ENCODE measurements around the gene ITGA11. TPM values are rescaled to one million over a fixed set of nuclear protein-coding genes. Genes with fewer than 3 reads are reported as not detected.

ITGA11 gene
- total and polyA plus RNA-seq, 2 experiments from 2014 or later, result 0.03 to 0.40 TPM

GRCh38 chr15:68409736-68410370 is 22.1 kb downstream of the ITGA11 start (continued):
- TF ChIP-seq REST (IDR thresholded peaks at IDR 0.05; ENCODE audit: unreplicated experiment) (no peak), NANOG (IDR thresholded peaks at IDR 0.05; ENCODE audit: borderline replicate concordance) (no peak), EZH2 (IDR thresholded peaks at IDR 0.05; ENCODE audit: low read depth, unreplicated experiment) (no peak)

GRCh38 chr15:68408971-68409370 is 23.0 kb downstream of the ITGA11 start:
- Mint-ChIP-seq H3K4me3 (no peak overlapping the region), H3K4me1 (no peaks in the 10 kb centered on the region), H3K36me3 (ENCODE audit: low read depth) (no peaks in the 10 kb centered on the region), H3K27me3 (ENCODE audit: insufficient read depth, low read depth, poor library complexity) (peaks cover 9% of the 10 kb centered on the region), H3K27ac (no peak overlapping the region), H3K9me3 (no peaks in the 10 kb centered on the region)
- no peak overlapping the region for H3K4me2 ChIP-seq
- H3K27me3 ChIP-seq (ENCODE audit: insufficient read depth), result no peaks in the 10 kb centered on the region
- H4K20me1 ChIP-seq (replicated peaks; ENCODE audit: insufficient read depth), result no peaks in the 10 kb centered on the region
- no peaks in the 10 kb centered on the region for H3K36me3 ChIP-seq (ENCODE audit: insufficient read depth)
- H3K79me2 ChIP-seq (replicated peaks; ENCODE audit: insufficient read depth), result no peaks in the 10 kb centered on the region
- TF ChIP-seq CTCF (conservative IDR thresholded peaks at IDR 0.05; ENCODE audit: low read depth in 2 of 2) (no peak), JUNB (IDR thresholded peaks at IDR 0.05; ENCODE audit: unreplicated experiment) (no peak), REST (IDR thresholded peaks at IDR 0.05; ENCODE audit: unreplicated experiment) (no peak), EZH2phosphoT487 (IDR thresholded peaks at IDR 0.05; ENCODE audit: unreplicated experiment) (no peak), POLR2AphosphoS5 (IDR thresholded peaks at IDR 0.05; ENCODE audit: low read depth) (no peak), STAT1 (IDR thresholded peaks at IDR 0.05; ENCODE audit: unreplicated experiment) (no peak), EZH2 (IDR thresholded peaks at IDR 0.05; ENCODE audit: low read depth, unreplicated experiment) (no peak)
- H2AFZ ChIP-seq, result no peak overlapping the region
- H3K9me2 ChIP-seq (ENCODE audit: insufficient read depth), result no peaks in the 10 kb centered on the region
- H3K27ac ChIP-seq (ENCODE audit: low read depth), result no peak overlapping the region
- DNase-seq (ENCODE audit: low spot score) (no peak), ATAC-seq (no peak)
- H3F3A ChIP-seq (replicated peaks; ENCODE audit: low read depth), result no peaks in the 10 kb centered on the region
- H3K4me1 ChIP-seq (ENCODE audit: insufficient read depth), result no peaks in the 10 kb centered on the region
- no peak overlapping the region for H3K4me3 ChIP-seq

All from GM23338 (cell line).